SK-N-SH (cell line): Measurements from ENCODE around the gene TTC7B. TPM values are rescaled to one million over a fixed set of nuclear protein-coding genes. Genes with fewer than 3 reads are reported as not detected.

ENCODE experiments used
- CTCF ChIA-PET: fragments of 300-600, 350-600 bp; formaldehyde crosslinking; extraction: SDS; loops from one replicate; lab custom pipeline; 2021; lab: Yijun Ruan, JAX
- POLR2A ChIA-PET: fragments of 350-600 bp; sonication (Branson Sonifier 250); formaldehyde crosslinking; extraction: SDS; loops from one replicate; lab custom pipeline; 2020; ENCODE audit warnings: antibody characterized with exemption, inconsistent platforms; lab: Yijun Ruan, JAX
- DNase-seq: peaks from one replicate; pipeline ENCODE4 v3.0.0; 2012
- H2AFZ ChIP-seq: fragments of 200-600 bp; sonication (generic); 2 replicates; pipeline ENCODE4 v1.8.1; 2016; ENCODE audit warnings: antibody characterized with exemption, mild to moderate bottlenecking, low read depth
- H3F3A ChIP-seq: fragments of 200-600 bp; sonication (generic); replicated peaks from 2 replicates; pipeline ENCODE3; 2016; ENCODE audit warnings: antibody characterized with exemption, mild to moderate bottlenecking; ENCODE audit not compliant: insufficient read depth
- H3K27ac ChIP-seq, 2 experiments: fragments of 200-500 bp in 1 of 2; fragments of 200-600 bp in 1 of 2; sonication (Bioruptor generic) in 1 of 2; sonication (generic), shearing (Covaris generic) in 1 of 2; 2 replicates each; pipeline versions ENCODE4 v1.5.1 to v1.6.1; 2014 to 2016; ENCODE audit warnings: low read depth in 2 of 2, inconsistent platforms in 1 of 2, low read length in 1 of 2, mild to moderate bottlenecking in 1 of 2, mixed read lengths in 1 of 2
- H3K27me3 ChIP-seq: fragments of 200-600 bp; sonication (generic), shearing (Covaris generic); 2 replicates; pipeline ENCODE4 v1.6.1; 2016; ENCODE audit warnings: mixed run types; ENCODE audit not compliant: insufficient read depth
- H3K36me3 ChIP-seq, 2 experiments: fragments of 200-500 bp in 1 of 2; fragments of 200-600 bp in 1 of 2; sonication (Bioruptor generic) in 1 of 2; sonication (generic) in 1 of 2; replicated peaks in 1 of 2; 2 replicates each; pipeline versions ENCODE3 to v1.5.1; 2014 to 2016; ENCODE audit warnings: low read length in 1 of 2, mild to moderate bottlenecking in 1 of 2; ENCODE audit not compliant: insufficient read depth in 2 of 2, control insufficient read depth in 1 of 2
- H3K4me1 ChIP-seq, 2 experiments: fragments of 200-500 bp in 1 of 2; fragments of 200-600 bp in 1 of 2; sonication (Bioruptor generic) in 1 of 2; sonication (generic), shearing (Covaris generic) in 1 of 2; 2 replicates each; pipeline versions ENCODE4 v1.5.1 to v1.6.1; 2014 to 2016; ENCODE audit warnings: low read depth in 1 of 2, low read length in 1 of 2, mixed run types in 1 of 2; ENCODE audit not compliant: insufficient read depth in 2 of 2, control insufficient read depth in 1 of 2
- H3K4me2 ChIP-seq: fragments of 200-600 bp; sonication (generic), shearing (Covaris generic); 2 replicates; pipeline ENCODE4 v1.6.1; 2017; ENCODE audit warnings: mixed run types
- H3K4me3 ChIP-seq, 2 experiments: fragments of 200-500 bp in 1 of 2; fragments of 200-600 bp in 1 of 2; sonication (Bioruptor generic) in 1 of 2; sonication (generic), shearing (Covaris generic) in 1 of 2; 2 replicates each; pipeline versions ENCODE4 v1.5.1 to v1.8.1; 2014 to 2016; ENCODE audit warnings: low read depth in 2 of 2, inconsistent platforms in 1 of 2, low read length in 1 of 2, mild to moderate bottlenecking in 1 of 2, mixed read lengths in 1 of 2, moderate library complexity in 1 of 2
- H3K79me2 ChIP-seq: fragments of 200-600 bp; sonication (generic); 2 replicates; pipeline ENCODE4 v1.8.1; 2017; ENCODE audit warnings: mild to moderate bottlenecking; ENCODE audit not compliant: insufficient read depth
- H3K9ac ChIP-seq: fragments of 200-600 bp; sonication (generic); 2 replicates; pipeline ENCODE4 v1.6.1; 2017; ENCODE audit warnings: mixed run types
- H3K9me2 ChIP-seq: fragments of 200-600 bp; sonication (generic); 2 replicates; pipeline ENCODE4 v1.6.1; 2017; ENCODE audit warnings: mixed run types
- H3K9me3 ChIP-seq: fragments of 200-600 bp; sonication (generic); 2 replicates; pipeline ENCODE4 v1.6.1; 2017; ENCODE audit warnings: mixed run types, mild to moderate bottlenecking, moderate library complexity
- H4K20me1 ChIP-seq: fragments of 200-600 bp; sonication (generic); 2 replicates; pipeline ENCODE4 v1.6.1; 2017; ENCODE audit warnings: mild to moderate bottlenecking, mixed run types; ENCODE audit not compliant: insufficient read depth
- CTCF ChIP-seq: fragments of 200-600 bp; sonication (generic); IDR thresholded peaks from 2 replicates; pipeline ENCODE4 v1.6.1; 2017; ENCODE audit warnings: antibody characterized with exemption, mild to moderate bottlenecking, moderate library complexity
- ELF1 ChIP-seq: IDR thresholded peaks from 2 replicates; pipeline ENCODE4 v1.4.0; 2012
- GATA2 ChIP-seq: sonication (generic); formaldehyde crosslinking; IDR thresholded peaks from 2 replicates; pipeline ENCODE4 v1.5.0; 2020; ENCODE audit warnings: mild to moderate bottlenecking, missing genetic modification reagents
- IRF3 ChIP-seq: fragments of 150-350 bp; IDR thresholded peaks from 2 replicates; pipeline ENCODE4 v1.6.1; 2016; ENCODE audit warnings: mild to moderate bottlenecking, low read depth, low read length
- MAX ChIP-seq: IDR thresholded peaks from 2 replicates; pipeline ENCODE4 v1.4.0; 2012; ENCODE audit warnings: low read depth
- MXI1 ChIP-seq: IDR thresholded peaks from 2 replicates; pipeline ENCODE4 v1.6.1; 2012; ENCODE audit warnings: mild to moderate bottlenecking, low read depth, low read length, improper control_type of control experiment
- NFIC ChIP-seq: IDR thresholded peaks from 2 replicates; pipeline ENCODE4 v1.4.0; 2012; ENCODE audit warnings: borderline replicate concordance
- NRF1 ChIP-seq: IDR thresholded peaks from 2 replicates; pipeline ENCODE4 v1.6.1; 2012; ENCODE audit warnings: low read depth, mild to moderate bottlenecking, low read length
- RXRA ChIP-seq: IDR thresholded peaks from 2 replicates; pipeline ENCODE4 v1.4.0; 2012; ENCODE audit warnings: low read depth, mild to moderate bottlenecking, borderline replicate concordance
- TAF1 ChIP-seq: IDR thresholded peaks from 2 replicates; pipeline ENCODE4 v1.6.1; 2012; ENCODE audit warnings: low read depth, mild to moderate bottlenecking, low read length, moderate library complexity, borderline replicate concordance
- TCF12 ChIP-seq: IDR thresholded peaks from 2 replicates; pipeline ENCODE4 v1.4.0; 2012
- ZBTB33 ChIP-seq: IDR thresholded peaks from 2 replicates; pipeline ENCODE4 v1.4.0; 2012; ENCODE audit warnings: low read depth, borderline replicate concordance
- WGBS: methylation state at CpG from one replicate; pipeline ENCODE4 v1.1.6; 2017; ENCODE audit warnings: low lambda C conversion rate; 5-methylcytosine and 5-hydroxymethylcytosine counted together
- polyA plus RNA-seq, 3 experiments: library from polyadenylated mRNA; depleted of rRNA; stranded (reverse); fragments of >200 nt; gene quantifications; 2 replicates each; pipeline ENCODE4 v1.2.3, GENCODE V29; 2012
- TF ChIP-seq, protein P1 (sequence below): IDR thresholded peaks from 2 replicates; pipeline ENCODE4 v1.6.1; 2012; ENCODE audit warnings: mild to moderate bottlenecking, low read depth, low read length, moderate library complexity

TTC7B gene
- polyA plus RNA-seq, 1 of the 3 experiments (the other 2 are of a cell fraction) = 43.1 TPM

DNA sequence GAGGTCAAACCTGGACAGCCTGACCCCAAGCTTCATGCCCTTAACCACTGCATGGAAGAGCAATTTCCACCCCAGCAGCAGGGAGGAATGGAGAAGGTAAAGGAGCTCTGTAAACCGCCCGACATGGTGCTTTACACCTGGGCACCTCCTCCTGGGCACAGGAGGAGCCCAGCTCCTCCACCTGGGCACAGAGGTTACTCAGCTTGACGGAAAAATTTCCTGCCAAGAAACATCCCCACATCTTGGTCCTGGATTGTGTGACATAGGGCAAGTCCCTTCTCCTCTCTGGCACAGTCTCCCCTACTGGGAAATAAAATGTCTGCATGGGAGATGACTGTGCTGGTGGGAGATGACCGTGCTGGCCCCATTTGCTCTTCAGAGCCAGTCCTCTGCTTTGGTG lies 40.8 kb downstream of the TTC7B start:
- Histone ChIP-seq H3K9me2 (no peaks in the 10 kb centered on the region), H3K4me1 (peaks cover 0 to 19% of the 10 kb centered on the region in 2 experiments; a peak in 1 of 4 replicates), H3K27ac (no peak overlapping the region), H3K4me3 (no peak overlapping the region), H3K9ac (no peak overlapping the region), H3K27me3 (no peaks in the 10 kb centered on the region), H2AFZ (no peak overlapping the region), H3K36me3 (peaks cover 0 to 2% of the 10 kb centered on the region in 2 experiments), H4K20me1 (no peaks in the 10 kb centered on the region), H3F3A (no peaks in the 10 kb centered on the region), H3K4me2 (no peak overlapping the region), H3K9me3 (no peaks in the 10 kb centered on the region), H3K79me2 (no peaks in the 10 kb centered on the region)
- CTCF ChIA-PET = interaction anchor here (0.9 kb wide), 1 partner anchor 9 kb away, joined by 3 read pairs; no protein-coding TSS in a partner anchor
- DNase-seq = no peak
- TF ChIP-seq RXRA (no peak), NRF1 (no peak), IRF3 (no peak), TAF1 (no peak), ZBTB33 (no peak), TCF12 (no peak), ELF1 (no peak)
- TF ChIP-seq, protein P1, sequence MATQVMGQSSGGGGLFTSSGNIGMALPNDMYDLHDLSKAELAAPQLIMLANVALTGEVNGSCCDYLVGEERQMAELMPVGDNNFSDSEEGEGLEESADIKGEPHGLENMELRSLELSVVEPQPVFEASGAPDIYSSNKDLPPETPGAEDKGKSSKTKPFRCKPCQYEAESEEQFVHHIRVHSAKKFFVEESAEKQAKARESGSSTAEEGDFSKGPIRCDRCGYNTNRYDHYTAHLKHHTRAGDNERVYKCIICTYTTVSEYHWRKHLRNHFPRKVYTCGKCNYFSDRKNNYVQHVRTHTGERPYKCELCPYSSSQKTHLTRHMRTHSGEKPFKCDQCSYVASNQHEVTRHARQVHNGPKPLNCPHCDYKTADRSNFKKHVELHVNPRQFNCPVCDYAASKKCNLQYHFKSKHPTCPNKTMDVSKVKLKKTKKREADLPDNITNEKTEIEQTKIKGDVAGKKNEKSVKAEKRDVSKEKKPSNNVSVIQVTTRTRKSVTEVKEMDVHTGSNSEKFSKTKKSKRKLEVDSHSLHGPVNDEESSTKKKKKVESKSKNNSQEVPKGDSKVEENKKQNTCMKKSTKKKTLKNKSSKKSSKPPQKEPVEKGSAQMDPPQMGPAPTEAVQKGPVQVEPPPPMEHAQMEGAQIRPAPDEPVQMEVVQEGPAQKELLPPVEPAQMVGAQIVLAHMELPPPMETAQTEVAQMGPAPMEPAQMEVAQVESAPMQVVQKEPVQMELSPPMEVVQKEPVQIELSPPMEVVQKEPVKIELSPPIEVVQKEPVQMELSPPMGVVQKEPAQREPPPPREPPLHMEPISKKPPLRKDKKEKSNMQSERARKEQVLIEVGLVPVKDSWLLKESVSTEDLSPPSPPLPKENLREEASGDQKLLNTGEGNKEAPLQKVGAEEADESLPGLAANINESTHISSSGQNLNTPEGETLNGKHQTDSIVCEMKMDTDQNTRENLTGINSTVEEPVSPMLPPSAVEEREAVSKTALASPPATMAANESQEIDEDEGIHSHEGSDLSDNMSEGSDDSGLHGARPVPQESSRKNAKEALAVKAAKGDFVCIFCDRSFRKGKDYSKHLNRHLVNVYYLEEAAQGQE = no peak
- 88% methylated on average over 3 of the region's 4 CpGs for WGBS
- POLR2A ChIA-PET = no interaction called here

DNA sequence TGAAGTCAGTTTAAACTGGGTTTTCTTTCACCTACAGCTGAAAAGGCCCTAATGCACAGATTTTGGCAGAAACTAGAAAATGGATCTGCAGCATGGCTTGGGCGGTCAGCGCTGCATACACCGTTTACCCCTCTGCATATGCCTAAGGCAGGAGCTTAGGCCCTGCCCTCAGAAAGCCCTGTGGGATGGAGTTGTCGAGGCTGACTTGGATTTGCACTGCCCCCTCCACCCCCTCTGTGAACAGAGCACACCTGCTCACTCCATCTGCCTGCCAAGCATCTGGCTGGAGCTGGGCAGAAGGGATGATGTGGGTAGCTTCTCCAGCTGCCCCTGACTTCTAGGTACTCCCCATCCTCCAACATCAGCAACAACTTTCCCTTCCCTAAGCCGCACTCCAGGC lies 41.9 kb downstream of the TTC7B start:
- no peak overlapping the region for H3K4me3 ChIP-seq
- H3K36me3 ChIP-seq = peaks cover 2 to 5% of the 10 kb centered on the region in 2 experiments
- H2AFZ ChIP-seq = no peak overlapping the region
- H3K9me2 ChIP-seq = no peaks in the 10 kb centered on the region
- no peaks in the 10 kb centered on the region for H3K9me3 ChIP-seq
- H3K79me2 ChIP-seq = no peaks in the 10 kb centered on the region
- no peak overlapping the region for H3K9ac ChIP-seq
- no peak for DNase-seq
- no peaks in the 10 kb centered on the region for H3K27me3 ChIP-seq
- no peaks in the 10 kb centered on the region for H3F3A ChIP-seq
- CTCF ChIA-PET = interaction anchor here (0.6 to 1.1 kb wide), 2 partner anchors 16 to 434 kb away, joined by 4 to 6 read pairs; no protein-coding TSS in a partner anchor
- TF ChIP-seq IRF3 (no peak), CTCF (no peak), MXI1 (no peak), TAF1 (no peak), GATA2 (no peak), NFIC (no peak), MAX (no peak)
- peaks cover 0 to 19% of the 10 kb centered on the region in 2 experiments; a peak in 1 of 4 replicates for H3K4me1 ChIP-seq
- H3K27ac ChIP-seq = no peak overlapping the region
- 100% methylated on average over 3 of the region's 5 CpGs for whole genome bisulfite sequencing
- no peak overlapping the region for H3K4me2 ChIP-seq
- H4K20me1 ChIP-seq = no peaks in the 10 kb centered on the region
- POLR2A ChIA-PET = no interaction called here
